HepG2 (cell line): ENCODE data around the gene SLC35B2.

Experiments used
- CBX2 ChIP-seq, 2 experiments: fragments of 200-600 bp in 1 of 2; sonication (generic); formaldehyde crosslinking in 1 of 2; IDR thresholded peaks; 2 replicates each; pipeline versions ENCODE4 v1.7.0 to v1.8.1; 2018 to 2022; ENCODE audit warnings: low read depth in 2 of 2, low read length in 1 of 2, mild to moderate bottlenecking in 1 of 2, missing genetic modification reagents in 1 of 2
- MYC ChIP-seq: sonication (generic); formaldehyde crosslinking; IDR thresholded peaks from 2 replicates; pipeline ENCODE4 v1.9.0; 2021; ENCODE audit warnings: missing genetic modification reagents, borderline replicate concordance
- SPEN ChIP-seq: sonication (generic); formaldehyde crosslinking; IDR thresholded peaks from 2 replicates; pipeline ENCODE4 v1.5.1; 2020; ENCODE audit warnings: low read depth, mild to moderate bottlenecking, missing genetic modification reagents
- ZNF562 ChIP-seq: sonication (generic); formaldehyde crosslinking; IDR thresholded peaks from 2 replicates; pipeline ENCODE4 v1.8.0; 2022; ENCODE audit warnings: missing genetic modification reagents, borderline replicate concordance
- ZNF605 ChIP-seq: sonication (generic); formaldehyde crosslinking; IDR thresholded peaks from 2 replicates; pipeline ENCODE4 v1.8.0; 2022; ENCODE audit warnings: mild to moderate bottlenecking, missing genetic modification reagents
- TF ChIP-seq, protein P1 (sequence below): sonication (generic); formaldehyde crosslinking; IDR thresholded peaks from 2 replicates; pipeline ENCODE4 v1.5.0; 2020; ENCODE audit warnings: mild to moderate bottlenecking, missing genetic modification reagents, moderate library complexity

DNA sequence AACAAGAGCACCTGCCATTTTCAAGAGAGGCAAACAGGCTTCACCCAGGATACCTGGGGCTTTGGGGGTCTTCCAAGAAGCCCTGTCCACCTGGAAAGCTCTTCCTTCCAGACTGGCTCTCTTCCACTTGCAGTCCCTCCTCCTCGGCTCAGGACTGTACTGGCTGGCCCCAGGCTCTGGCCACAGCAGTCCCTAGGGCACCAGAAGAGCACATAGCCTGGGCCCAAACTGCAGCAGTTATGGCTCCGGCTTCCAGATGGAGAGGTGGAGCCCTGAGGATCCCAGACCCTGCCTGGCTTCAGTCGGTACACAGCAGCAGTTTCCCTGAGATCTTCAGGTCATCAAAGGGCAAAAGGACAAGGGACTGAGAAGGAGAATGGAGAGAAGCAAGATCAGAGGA is 1.6 kb upstream of the SLC35B2 start:
- TF ChIP-seq SPEN (CRISPR knock-in tag) (no peak), CBX2 (IDR thresholded peaks at IDR 0.05; ENCODE audit: low read depth, low read length) (no peak), CBX2 (CRISPR knock-in tag; IDR thresholded peaks at IDR 0.05; ENCODE audit: low read depth) (no peak), ZNF562 (CRISPR knock-in tag) (no peak), MYC (CRISPR knock-in tag) (no peak), ZNF605 (CRISPR knock-in tag) (no peak)
- TF ChIP-seq, protein P1, sequence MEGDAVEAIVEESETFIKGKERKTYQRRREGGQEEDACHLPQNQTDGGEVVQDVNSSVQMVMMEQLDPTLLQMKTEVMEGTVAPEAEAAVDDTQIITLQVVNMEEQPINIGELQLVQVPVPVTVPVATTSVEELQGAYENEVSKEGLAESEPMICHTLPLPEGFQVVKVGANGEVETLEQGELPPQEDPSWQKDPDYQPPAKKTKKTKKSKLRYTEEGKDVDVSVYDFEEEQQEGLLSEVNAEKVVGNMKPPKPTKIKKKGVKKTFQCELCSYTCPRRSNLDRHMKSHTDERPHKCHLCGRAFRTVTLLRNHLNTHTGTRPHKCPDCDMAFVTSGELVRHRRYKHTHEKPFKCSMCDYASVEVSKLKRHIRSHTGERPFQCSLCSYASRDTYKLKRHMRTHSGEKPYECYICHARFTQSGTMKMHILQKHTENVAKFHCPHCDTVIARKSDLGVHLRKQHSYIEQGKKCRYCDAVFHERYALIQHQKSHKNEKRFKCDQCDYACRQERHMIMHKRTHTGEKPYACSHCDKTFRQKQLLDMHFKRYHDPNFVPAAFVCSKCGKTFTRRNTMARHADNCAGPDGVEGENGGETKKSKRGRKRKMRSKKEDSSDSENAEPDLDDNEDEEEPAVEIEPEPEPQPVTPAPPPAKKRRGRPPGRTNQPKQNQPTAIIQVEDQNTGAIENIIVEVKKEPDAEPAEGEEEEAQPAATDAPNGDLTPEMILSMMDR (CRISPR knock-in tag): no peak
